Middle frontal gyrus (tissue), 1 donor: ENCODE results near the gene BMAL2.

ENCODE experiments used
- DNase-seq: peaks from one replicate; pipeline ENCODE4 v3.0.0-alpha.2; 2015; ENCODE audit warnings: low spot score; ENCODE audit errors: extremely low spot score

Gene BMAL2

GRCh38 chr12:27332714-27333402 is at the start of gene BMAL2:
Gene BMAL2, plus strand, starts transcription at chr12:27332836. Its CDS starts 237 bp downstream, at chr12:27333073.
- no peak for DNase-seq

- DNase-seq, result no peak
These were observed 48.6 kb upstream of the BMAL2 start for GRCh38 chr12:27284021-27284420.

GRCh38 chr12:27284751-27285150 is 47.9 kb upstream of the BMAL2 start:
- DNase-seq, result no peak

GRCh38 chr12:27285403-27285802 is 47.2 kb upstream of the BMAL2 start:
- no peak for DNase-seq

- no peak for DNase-seq
These were observed 43.2 kb upstream of the BMAL2 start for GRCh38 chr12:27289414-27289813.

- no peak for DNase-seq
These were observed 42.0 kb upstream of the BMAL2 start for GRCh38 chr12:27290501-27291168.

GRCh38 chr12:27291862-27292261 is 40.8 kb upstream of the BMAL2 start:
- DNase-seq, result no peak

GRCh38 chr12:27292718-27293117 is 39.9 kb upstream of the BMAL2 start:
- no peak for DNase-seq

- DNase-seq, result no peak
These were observed 39.2 kb upstream of the BMAL2 start for GRCh38 chr12:27293463-27293862.

- no peak for DNase-seq
These were observed 36.0 kb upstream of the BMAL2 start for GRCh38 chr12:27296674-27297073.

GRCh38 chr12:27297566-27297965 is 35.1 kb upstream of the BMAL2 start:
- no peak for DNase-seq

- DNase-seq, result no peak
These were observed 33.5 kb upstream of the BMAL2 start for GRCh38 chr12:27299102-27299501.

GRCh38 chr12:27300226-27300625 is 32.4 kb upstream of the BMAL2 start:
- no peak for DNase-seq

- no peak for DNase-seq
These were observed 29.2 kb upstream of the BMAL2 start for GRCh38 chr12:27303139-27304111.

GRCh38 chr12:27304856-27305255 is 27.8 kb upstream of the BMAL2 start:
- no peak for DNase-seq

GRCh38 chr12:27305673-27306456 is 26.8 kb upstream of the BMAL2 start:
- no peak for DNase-seq

- no peak for DNase-seq
These were observed 23.2 kb upstream of the BMAL2 start for GRCh38 chr12:27309293-27309994.

- DNase-seq, result no peak
These were observed 22.7 kb upstream of the BMAL2 start for GRCh38 chr12:27309995-27310315.

GRCh38 chr12:27316947-27317346 is 15.7 kb upstream of the BMAL2 start:
- no peak for DNase-seq

GRCh38 chr12:27319409-27319808 is 13.2 kb upstream of the BMAL2 start:
- DNase-seq, result no peak

GRCh38 chr12:27319848-27320247 is 12.8 kb upstream of the BMAL2 start:
- DNase-seq, result no peak
